GM10847 (cell line): ENCODE results near the gene RDH16.

ENCODE experiments used
- POLR2A ChIP-seq: IDR thresholded peaks from 2 replicates; pipeline ENCODE4 v1.6.1; 2011; ENCODE audit not compliant: insufficient read length; ENCODE audit errors: extremely low read depth

Gene RDH16

GRCh38 chr12:56955631-56956256 is 1.7 kb downstream of the RDH16 start:
- no peak for TF ChIP-seq POLR2A

GRCh38 chr12:56954958-56955355 is 2.5 kb downstream of the RDH16 start:
- TF ChIP-seq POLR2A = no peak

- TF ChIP-seq POLR2A = no peak
These were observed 3.1 kb downstream of the RDH16 start for GRCh38 chr12:56954057-56954957.

GRCh38 chr12:56953314-56953713 is 4.1 kb downstream of the RDH16 start:
- no peak for TF ChIP-seq POLR2A

GRCh38 chr12:56951582-56952339 is 5.6 kb downstream of the RDH16 start:
- no peak for TF ChIP-seq POLR2A

- no peak for TF ChIP-seq POLR2A
These were observed 8.5 kb downstream of the RDH16 start for GRCh38 chr12:56948881-56949280.

GRCh38 chr12:56948457-56948777 is 9.0 kb downstream of the RDH16 start:
- TF ChIP-seq POLR2A = no peak

- TF ChIP-seq POLR2A = no peak
These were observed 9.6 kb downstream of the RDH16 start for GRCh38 chr12:56947633-56948456.

- no peak for TF ChIP-seq POLR2A
These were observed 13.5 kb downstream of the RDH16 start for GRCh38 chr12:56943878-56944277.

- no peak for TF ChIP-seq POLR2A
These were observed 15.9 kb downstream of the RDH16 start for GRCh38 chr12:56941299-56942017.

GRCh38 chr12:56935752-56936151 is 21.7 kb downstream of the RDH16 start:
- TF ChIP-seq POLR2A = no peak

- TF ChIP-seq POLR2A = no peak
These were observed 22.3 kb downstream of the RDH16 start for GRCh38 chr12:56935157-56935556.

GRCh38 chr12:56933826-56934625 is 23.4 kb downstream of the RDH16 start, which contains the start of gene SDR9C7:
TSS of gene SDR9C7 (minus strand) at chr12:56934408. CDS start at chr12:56934261, 147 bp downstream.
- TF ChIP-seq POLR2A = no peak
